GM18517 (cell line): Measurements from ENCODE around the gene GNA12.
"Not testable (repeated sequence)": the region's sequence is repeated elsewhere in the genome, so short reads cannot be mapped to it uniquely, and the experiment has no call there.

ENCODE experiments used
- ATAC-seq: cut with Tn5 transposase; IDR thresholded peaks from one replicate; pipeline ENCODE4 v1.9.1; 2021; ENCODE audit warnings: mild to moderate bottlenecking, moderate library complexity; ENCODE audit not compliant: unreplicated experiment

Gene GNA12

DNA sequence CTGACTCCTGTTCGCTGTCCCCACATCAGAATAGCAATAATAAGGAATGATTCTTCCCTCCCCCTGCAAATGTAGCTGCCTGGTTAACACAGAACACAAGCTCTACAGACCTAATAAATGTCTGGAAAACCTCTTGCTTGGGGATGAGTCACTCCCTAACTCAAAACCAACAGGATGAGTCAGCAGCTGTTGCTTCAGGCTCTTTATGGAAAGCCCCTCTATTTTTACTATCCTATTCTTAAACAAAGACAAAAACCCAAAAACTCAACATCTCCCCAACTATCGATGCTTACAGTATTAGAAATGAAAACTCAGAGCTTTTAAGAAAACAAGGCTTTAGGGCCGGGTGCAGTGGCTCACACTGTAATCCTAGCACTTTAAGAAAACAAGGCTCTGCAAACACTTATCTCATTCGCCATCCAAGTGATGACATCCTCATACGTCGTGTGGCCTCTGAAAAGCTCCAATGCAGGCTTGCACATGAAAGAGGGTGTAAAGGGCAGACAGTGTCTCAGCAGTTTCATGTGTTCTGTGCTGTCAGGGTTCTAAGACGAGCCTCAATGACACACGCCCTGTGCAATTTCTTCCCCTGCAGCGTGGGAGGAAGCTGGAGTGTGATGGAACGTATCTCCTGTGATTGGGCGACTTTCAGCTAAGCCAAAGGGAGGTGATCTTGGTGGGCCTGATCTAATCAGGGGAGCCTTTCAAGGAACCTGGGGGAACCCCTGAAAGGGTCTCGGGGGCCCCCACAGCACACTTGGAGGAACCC, 86.0 kb downstream of the GNA12 start:
- peak; percentile 73 for ATAC-seq

DNA sequence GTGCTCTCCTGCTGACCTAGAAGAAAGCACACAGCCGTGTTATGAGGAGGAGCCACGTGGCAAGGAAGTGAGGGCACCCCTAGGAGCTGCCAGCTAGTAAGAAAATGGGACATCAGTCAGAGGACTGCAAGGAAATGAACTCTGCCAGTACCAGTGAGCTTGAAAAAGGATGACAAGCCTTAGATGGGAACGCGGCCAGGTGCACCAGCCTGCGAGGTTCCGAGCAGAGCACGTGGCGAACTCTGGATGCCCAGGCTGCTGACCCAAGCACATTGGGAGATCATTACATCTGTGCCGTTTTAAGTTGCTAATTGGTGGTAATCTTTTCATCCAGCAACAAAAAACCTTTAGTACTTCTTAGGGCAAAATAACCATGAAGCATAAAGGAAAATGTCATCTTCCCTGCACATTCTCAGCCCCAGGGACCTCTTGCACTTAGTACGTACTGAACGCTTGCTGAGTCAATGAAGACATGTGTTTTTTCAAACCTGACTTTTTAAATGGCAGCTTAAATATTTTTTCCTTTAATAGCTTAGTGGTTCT, 86.7 kb downstream of the GNA12 start:
- ATAC-seq, result no peak

DNA sequence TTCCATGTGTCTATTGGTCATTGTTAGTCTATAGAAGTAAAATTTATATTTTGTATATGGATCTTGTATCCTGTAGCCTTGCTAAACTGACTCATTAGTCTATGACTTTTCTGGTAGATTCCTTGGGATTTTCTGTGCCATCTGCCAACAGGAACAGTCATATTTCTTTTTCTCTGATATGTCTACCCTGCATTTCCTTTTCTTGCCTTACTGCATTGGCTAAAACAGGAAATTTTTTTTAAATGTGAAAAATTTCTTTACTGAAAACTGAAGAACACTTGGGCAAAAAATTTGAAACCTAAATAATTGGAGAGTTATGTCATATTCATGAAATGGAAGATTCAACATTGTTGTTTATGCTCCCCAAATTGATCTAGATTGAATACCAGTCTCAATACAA, 88.6 kb downstream of the GNA12 start:
- no peak for ATAC-seq

DNA sequence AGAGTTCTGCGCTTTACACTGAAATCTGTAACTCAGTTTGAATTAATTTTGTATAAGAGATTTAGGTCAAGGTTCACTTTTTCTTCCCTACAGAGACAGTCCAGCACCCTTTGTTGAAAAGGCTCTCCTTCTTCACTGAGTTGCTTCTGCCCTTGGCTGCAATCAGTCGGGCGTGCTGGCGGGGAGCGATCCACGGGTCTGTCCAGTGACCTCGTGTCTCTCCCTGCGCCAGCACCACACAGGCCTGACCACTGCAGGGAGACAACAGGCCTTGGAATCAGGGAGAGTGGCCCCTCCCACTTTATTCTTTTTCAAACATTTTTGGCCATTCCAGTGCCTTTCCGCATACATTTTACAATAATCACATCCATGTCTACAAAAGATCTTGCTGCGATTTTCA, 89.2 kb downstream of the GNA12 start:
- ATAC-seq, result no peak

DNA sequence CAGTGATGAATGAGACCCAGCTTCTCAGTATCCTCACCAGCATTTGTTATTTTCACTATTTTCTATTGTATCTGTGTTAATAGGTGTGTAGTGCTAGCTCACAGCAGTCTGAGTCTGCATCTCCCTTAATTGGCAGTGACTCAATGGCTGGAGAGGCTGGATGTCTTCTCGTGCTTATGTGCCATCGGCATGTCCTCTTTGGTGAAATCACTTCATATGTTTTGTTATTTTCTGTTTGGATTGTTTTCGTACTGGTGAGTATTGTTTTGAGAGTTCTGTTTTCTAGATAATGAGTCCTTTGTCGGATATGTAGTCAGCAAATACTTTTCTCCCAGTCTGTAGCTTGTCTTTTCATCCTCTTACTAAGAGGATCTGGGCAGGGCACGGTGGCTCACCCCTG, 90.0 kb downstream of the GNA12 start:
- ATAC-seq, result no peak

DNA sequence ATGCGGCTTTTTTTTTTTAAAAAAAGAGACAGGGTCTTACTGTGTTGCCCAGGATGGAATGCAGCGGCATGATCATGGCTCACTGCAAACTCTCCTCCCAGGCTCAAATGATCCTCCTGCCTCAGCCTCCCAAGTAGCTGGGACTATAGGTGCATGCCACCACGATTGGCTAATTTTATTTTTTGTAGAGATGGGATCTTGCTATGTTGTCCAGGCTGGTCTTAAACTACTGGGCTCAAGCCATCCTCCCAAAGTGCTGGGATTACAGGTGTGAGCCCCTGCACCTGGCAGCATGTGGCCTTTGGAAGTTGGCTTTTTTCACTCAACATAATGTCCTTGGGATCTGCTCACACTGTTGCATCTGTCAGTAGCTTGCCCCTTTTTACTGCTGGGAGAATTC, 91.0 kb downstream of the GNA12 start:
- no peak for ATAC-seq

DNA sequence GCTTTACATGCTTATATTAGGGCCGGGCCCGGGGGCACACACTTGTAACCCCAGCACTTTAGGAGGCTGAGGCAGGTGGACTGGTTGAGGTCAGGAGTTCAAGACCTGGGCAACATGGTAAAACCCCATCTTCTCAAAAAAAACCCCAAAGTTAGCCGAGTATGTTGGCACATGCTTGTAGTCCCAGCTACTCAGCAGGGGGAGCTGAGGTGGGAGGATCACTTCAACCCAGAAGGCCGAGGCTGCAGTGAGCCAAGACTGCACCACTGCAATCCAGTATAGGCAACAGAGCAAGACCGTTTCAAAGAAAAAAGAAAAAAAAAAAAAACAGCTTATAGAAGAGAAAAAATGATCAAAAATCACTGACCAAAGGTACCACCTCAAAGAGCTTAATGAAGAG, 93.0 kb downstream of the GNA12 start:
- ATAC-seq, result no peak

DNA sequence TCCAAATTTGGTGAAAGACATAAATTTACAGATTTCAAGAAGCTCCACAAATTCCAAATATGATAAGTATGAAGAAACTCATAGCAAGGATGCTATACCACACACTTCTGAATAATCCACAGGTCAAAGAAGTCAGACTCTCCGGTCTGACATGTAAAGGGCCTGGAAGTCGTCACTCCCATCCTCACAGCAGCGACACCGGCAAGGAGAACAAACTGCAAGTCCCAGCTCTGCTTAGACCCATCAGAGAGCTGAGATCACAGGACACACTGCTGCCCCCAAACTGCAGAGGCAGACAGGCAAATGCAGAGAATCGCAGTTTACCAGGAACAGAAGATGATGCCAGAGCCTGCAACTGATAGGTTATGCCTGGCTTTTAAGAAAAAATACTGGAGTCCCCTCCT, 94.1 kb downstream of the GNA12 start:
- no peak for ATAC-seq

DNA sequence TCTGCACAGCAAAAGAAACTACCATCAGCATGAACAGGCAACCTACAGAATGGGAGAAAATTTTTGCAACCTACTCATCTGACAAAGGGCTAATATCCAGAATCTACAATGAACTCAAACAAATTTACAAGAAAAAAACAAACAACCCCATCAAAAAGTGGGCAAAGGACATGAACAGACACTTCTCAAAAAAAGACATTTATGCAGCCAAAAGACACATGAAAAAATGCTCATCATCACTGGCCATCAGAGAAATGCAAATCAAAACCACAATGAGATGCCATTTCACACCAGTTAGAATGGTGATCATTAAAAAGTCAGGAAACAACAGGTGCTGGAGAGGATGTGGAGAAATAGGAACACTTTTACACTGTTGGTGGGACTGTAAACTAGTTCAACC, 95.4 kb downstream of the GNA12 start:
- not testable (repeated sequence) for ATAC-seq

DNA sequence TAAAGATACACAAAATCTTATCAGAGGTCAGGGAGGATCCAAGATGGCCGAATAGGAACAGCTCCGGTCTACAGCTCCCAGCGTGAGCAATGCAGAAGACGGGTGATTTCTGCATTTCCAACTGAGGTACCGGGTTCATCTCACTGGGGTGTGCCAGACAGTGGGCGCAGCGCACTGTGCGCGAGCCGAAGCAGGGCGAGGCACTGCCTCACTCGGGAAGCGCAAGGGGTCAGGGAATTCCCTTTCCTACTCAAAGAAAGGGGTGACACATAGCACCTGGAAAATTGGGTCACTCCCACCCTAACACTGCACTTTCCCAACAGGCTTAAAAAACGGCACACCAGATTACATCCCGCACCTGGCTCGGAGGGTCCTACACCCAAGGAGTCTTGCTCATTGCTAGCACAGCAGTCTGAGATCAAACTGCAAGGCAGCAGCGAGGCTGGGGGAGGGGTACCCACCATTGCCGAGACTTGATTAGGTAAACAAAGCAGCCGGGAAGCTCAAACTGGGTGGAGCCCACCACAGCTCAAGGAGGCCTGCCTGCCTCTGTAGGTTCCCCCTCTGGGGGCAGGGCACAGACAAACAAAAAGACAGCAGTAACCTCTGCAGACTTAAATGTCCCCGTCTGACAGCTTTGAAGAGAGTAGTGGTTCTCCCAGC, 100.5 kb downstream of the GNA12 start:
- ATAC-seq, result not testable (repeated sequence)

DNA sequence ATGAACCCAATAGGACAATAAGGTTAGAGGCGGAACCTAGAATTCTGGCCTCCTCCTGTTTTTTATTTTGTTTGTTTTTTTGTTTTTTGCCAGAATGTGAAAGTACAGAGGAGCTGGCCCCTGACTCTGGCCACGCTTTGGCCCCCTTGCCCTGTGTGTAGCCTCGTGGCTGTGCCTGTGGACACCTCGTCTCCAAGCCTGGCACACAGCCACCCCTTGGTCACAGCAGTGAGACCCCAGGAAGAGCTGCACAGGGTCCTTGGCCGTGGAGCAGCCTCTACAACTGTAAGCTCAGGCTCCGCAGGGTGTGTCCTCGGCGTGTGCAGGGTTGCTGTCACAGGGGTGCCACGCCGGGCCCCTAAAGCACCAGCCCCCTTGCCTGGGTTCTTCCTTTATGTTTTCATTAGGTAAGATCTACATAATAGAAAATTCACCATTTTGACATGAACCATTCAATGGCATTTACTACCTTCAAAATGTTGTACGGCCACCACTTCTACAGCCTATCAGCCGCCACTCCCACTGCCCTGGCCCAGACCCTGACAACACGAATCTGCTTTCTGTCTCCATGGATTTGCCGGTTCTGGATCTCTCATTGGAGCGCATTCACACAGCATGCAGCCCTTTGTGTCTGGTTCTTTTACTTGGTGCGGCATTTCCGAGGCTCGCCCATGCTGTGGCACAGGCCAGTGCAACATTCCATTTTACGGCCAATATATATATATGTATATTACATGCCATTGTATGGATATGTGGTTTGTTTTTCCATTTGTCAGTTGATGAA, 105.2 kb downstream of the GNA12 start:
- ATAC-seq, result no peak

DNA sequence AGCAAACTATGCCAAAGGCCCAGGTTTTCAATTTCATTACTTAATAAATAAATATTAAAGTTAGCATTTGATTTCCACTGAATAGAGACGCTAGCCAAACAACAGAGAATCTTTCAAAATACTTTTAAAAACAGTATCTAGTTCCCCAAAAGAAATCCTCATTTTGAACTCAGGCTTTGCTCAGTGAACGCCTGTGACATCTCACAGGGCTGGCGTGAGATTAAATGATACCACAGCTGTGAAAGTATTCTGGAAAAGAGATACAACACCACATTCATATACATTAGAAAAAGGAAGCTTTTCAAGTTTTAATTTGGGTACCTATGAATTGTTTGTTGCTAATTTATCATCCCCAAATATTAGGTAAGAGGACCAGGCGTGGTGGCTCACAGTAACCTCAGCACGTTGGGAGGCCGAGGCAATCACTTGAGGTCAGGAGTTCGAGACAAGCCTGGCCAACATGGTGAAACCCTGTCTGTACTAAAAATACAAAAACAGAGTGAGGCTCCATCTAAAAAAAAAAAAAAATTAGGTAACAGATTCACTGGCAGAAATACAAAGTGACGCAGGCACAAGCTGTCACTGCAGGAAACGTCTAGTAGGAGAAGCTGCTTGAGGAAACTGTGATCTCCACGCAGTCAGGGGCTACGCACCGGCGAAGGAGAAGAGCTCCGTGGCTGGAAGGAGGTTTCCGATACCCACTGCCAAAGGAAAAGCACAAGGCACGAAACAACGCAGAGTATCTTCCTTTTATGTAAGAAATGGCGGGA, 106.2 kb downstream of the GNA12 start:
- no peak for ATAC-seq

DNA sequence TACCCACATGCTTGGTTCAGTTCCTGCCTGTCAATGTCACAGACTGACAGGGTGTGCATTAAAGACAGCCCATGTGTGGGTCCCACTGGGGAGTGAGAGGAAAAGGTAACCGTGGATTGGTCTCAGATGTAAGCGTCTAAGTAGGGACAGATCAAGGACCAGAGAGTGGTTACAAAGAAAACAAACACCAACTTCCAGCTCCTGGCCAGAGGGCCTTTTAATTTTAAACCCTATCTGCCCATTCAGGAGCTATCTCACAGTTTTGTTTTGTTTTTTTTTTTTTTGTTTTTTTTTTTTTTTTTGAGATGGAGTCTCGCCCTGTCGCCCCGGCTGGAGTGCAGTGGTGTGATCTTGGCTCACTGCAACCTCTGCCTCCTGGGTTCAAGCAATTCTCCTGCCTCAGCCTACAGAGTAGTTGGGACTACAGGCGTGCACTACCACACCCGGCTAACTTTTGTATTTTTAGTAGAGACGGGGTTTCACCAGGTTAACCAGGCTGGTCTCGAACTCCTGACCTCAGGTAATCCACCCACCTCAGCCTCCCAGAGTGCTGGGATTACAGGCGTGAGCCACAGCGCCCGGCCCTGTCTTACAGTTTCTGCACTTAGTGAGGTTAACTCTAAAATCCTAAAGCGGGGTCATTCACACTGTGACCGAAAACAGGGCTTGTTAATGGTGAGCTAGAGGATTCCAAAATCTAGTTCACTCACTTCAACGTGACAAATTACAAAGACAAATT, 106.9 kb downstream of the GNA12 start:
- not testable (repeated sequence) for ATAC-seq

DNA sequence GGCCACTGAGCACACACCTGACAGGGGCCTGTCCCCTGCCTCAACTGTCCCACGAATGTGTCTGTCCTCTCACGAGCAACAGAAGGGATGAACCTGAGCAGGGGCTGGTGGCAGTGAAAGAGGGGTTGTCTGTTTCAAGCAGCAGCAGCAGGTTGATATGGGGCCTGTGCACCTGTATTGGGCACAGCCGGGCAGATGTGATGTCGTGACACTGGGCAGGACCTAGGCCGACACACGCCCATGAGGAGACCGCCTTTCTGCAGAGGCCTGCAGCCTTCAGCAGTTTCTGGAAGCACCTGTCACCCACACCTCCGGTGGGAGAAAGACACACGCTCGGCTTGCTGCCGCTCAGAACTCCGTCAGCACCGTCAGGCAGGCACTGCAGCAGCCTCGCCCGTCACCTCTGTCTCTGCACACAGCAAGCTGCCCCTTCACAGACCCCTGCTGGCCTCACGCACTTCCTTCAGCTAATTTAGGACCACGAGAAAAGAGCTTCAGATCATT, 107.6 kb downstream of the GNA12 start:
- ATAC-seq, result no peak

DNA sequence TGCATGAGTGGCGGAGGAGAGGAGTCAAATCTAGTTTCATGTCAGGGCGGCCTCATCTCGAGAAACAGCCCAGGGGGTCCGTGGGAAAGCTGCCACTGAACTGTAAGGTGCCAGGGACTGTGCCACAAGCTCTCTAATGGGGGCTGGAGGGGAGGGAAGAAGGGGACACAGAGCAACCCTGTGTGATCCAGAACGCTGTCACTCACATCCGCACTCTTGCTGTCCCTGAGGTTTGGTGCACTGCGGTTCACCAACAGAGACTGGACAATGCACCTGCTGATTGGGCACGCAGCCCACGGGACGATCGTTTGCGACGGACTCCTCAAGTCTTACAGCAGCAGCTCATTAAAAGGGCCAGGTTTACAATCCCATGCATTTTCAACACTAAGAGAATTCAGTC, 108.4 kb downstream of the GNA12 start:
- ATAC-seq, result no peak

DNA sequence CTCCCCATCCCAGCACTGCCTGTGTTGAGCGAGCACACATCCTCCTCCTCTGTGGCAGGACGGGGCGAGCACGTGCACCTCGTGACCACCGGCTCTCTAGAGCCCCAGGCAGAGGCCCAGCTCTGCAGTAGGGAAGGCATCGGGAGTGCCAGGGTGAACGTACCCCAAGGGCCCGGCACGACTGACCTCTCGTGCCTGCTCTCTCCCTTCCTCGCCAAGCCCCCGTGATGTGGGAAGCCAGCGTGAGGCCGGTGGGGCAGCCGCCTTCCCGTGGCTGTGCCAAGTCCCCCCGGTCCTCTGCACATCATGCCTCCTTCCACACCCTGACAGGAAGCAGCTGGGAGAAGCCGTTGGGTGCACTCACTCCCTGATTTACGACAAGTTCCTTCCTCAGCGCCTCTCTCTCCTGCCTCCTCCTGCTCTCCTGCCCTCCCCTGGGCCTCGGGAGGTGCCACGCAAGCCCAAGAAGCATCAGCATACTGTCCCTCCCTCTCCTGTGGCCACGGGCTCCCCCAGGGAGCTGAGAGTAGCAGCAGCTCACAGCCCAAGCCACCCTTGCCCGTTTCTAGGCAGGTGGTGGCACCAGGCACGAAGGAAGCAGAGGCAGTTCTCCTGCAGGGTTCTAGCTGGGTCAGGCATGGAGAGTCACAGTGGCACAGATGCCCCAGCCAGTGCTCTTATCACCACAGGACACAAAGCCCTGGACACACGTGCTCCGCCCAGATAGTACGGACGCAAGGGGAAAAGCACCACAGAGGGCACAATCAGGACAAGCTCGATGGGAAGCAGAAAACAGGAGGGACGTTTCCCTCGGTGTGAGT, 109.1 kb downstream of the GNA12 start:
- no peak for ATAC-seq

DNA sequence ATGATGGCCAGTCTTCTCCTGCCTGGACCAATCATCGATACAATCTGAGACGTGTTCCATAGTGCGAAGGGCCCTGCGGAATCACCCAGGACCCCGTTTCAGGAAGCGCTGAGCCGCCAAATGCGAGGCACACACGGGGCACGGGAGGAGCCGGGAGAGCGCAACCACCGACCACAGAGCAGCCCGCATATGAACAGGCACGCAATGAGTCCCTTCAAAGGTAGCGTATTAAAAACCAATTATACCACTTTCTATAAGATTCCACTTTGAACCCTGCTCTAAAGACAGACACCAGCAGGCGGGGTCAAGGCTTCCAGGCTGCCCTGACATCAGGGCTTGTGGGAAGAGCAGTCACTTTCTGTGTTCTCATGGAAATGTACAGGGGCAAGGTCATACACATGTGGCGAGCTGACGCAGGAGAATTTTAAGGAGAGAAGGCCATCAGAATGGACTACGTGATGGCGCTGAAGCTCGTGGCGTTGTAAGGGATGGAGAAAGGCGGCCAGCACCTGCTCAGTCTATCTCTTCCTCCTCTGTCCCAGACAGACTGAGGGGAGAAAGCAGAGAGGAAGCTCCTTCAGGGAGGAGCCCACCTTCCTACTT, 109.9 kb downstream of the GNA12 start:
- ATAC-seq, result no peak

DNA sequence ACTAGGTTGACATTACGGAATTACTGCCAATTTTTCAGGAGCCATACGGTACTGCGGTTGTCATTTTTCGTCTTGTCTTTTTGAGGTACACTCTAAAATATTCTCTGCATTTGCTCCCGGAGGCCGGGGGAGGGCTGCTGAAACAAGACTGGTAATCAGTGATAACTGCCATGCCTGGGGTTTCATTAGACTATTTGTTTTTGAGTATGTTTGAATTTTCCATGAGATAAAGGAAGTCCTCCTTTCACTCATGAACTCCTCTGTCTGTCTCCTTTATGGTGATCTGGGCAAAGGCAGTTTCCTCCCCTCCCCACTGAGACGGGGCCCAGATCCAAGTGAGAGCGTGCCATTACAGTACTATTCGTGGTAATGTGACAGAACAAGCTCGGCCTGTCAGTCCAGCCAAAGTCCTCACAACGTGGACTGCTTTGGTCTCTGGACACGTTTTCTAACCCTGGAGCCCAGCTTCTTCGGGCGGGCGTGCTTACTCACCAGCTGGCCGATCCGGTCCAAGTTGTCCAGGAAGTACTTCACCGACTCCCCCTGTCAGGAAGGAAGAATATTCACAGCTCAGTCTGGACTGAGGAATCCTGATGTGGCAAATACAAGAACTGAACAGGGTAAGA, 111.0 kb downstream of the GNA12 start:
- no peak for ATAC-seq
